Measurements from ENCODE around the gene ALAS1. TPM values are rescaled to one million over a fixed set of nuclear protein-coding genes. Genes with fewer than 3 reads are reported as not detected.

ALAS1 gene
- total RNA-seq, 2 experiments from 2014 or later, result 34.4 to 43.6 TPM

DNA sequence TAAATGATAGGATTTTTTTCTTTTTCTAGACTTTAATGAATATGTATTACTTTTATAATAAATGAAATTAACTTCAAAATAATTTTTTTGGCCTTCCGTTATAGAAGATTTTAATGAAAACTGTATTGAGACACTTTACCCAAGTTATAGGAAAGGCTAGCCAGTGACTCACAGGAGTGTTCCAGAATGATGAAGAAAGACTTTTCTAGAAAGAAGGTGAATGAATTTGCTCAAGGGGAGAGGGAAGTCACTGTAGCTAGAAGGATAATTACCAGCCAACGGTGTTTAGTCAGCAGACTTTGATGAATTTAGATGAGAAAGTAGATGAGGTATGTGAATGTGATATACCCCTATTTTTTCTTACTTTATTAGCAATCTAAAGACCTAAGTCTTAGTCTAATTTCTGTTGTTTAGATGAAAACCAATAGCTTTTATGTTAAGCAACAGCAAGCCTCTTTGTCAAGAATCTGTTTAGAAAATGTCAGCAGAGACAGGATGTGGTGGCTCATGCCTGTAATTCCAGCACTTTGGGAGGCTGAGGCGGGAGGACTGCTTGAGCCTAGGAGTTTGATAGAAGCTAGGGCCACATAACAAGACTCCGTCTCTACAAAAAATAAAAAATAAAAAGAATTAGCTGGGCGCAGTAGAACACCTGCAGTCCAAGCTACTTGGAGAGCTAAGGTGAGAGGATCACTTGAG is 3.2 kb downstream of the ALAS1 start:
- DNase-seq (ENCODE audit: low spot score), result no peak
- no TSS peak for BruUV-seq (replicated peaks)
- Histone ChIP-seq H3K79me2 (ENCODE audit: insufficient read depth, low read depth, low read length) (peaks cover 15% of the 10 kb centered on the region; the same call in 1 of the 2 replicates), H3K36me3 (ENCODE audit: insufficient read depth, low read length) (peaks cover 67% of the 10 kb centered on the region), H3K4me2 (ENCODE audit: low read length) (no peak overlapping the region), H2AFZ (ENCODE audit: low read length) (no peak overlapping the region), H3K9me2 (ENCODE audit: insufficient read depth, low read length) (no peaks in the 10 kb centered on the region), H4K20me1 (ENCODE audit: insufficient read depth, low read length) (no peaks in the 10 kb centered on the region), H3K4me1 (ENCODE audit: insufficient read depth, low read length, poor library complexity, severe bottlenecking) (peaks cover 31% of the 10 kb centered on the region), H3K27ac (ENCODE audit: low read depth, low read length, poor library complexity, severe bottlenecking) (no peak overlapping the region), H3K9me3 (ENCODE audit: low read length) (no peaks in the 10 kb centered on the region), H3K4me3 (ENCODE audit: low read depth, low read length, poor library complexity, severe bottlenecking) (no peak overlapping the region)
- CTCF ChIA-PET (ENCODE audit: unreplicated experiment), result interaction anchor here (1.0 kb wide), 1 partner anchor 13 kb away, joined by 4 read pairs; no protein-coding TSS in a partner anchor
- TF ChIP-seq CTCF (conservative IDR thresholded peaks at IDR 0.05; ENCODE audit: low read length) (no peak), EZH2phosphoT487 (IDR thresholded peaks at IDR 0.05; ENCODE audit: borderline replicate concordance, low read depth, low read length) (no peak)
- POLR2A ChIA-PET, result interaction anchor here (3.2 kb wide), 1 partner anchor 24 kb away, joined by 16 read pairs; the partner anchor contains the start of gene TLR9
- intact Hi-C loops (cut with micrococcal nuclease; ENCODE audit: unreplicated experiment), result no loop called here

- ChIA-PET CTCF (ENCODE audit: unreplicated experiment) (interaction anchor here (1.2 to 1.6 kb wide), 2 partner anchors 18 to 77 kb away, joined by 3 to 4 read pairs; no protein-coding TSS in a partner anchor), POLR2A (interaction anchor here (3.2 kb wide), 1 partner anchor 23 kb away, joined by 16 read pairs; the partner anchor contains the start of gene TLR9)
- H3K79me2 ChIP-seq (ENCODE audit: insufficient read depth, low read depth, low read length), result peaks cover 15% of the 10 kb centered on the region; the same call in 1 of the 2 replicates
- DNase-seq (ENCODE audit: low spot score), result no peak
- no peak overlapping the region for H3K27ac ChIP-seq (ENCODE audit: low read depth, low read length, poor library complexity, severe bottlenecking)
- H3K4me3 ChIP-seq (ENCODE audit: low read depth, low read length, poor library complexity, severe bottlenecking), result no peak overlapping the region
- H3K9me2 ChIP-seq (ENCODE audit: insufficient read depth, low read length), result no peaks in the 10 kb centered on the region
- no TSS peak for BruUV-seq (replicated peaks)
- H4K20me1 ChIP-seq (ENCODE audit: insufficient read depth, low read length), result no peaks in the 10 kb centered on the region
- peak overlapping the region; percentile 22; the same call in 1 of the 2 replicates for H3K4me2 ChIP-seq (ENCODE audit: low read length)
- H3K36me3 ChIP-seq (ENCODE audit: insufficient read depth, low read length), result peaks cover 79% of the 10 kb centered on the region
- no peak for TF ChIP-seq CTCF (conservative IDR thresholded peaks at IDR 0.05; ENCODE audit: low read length)
- no peak for TF ChIP-seq EZH2phosphoT487 (IDR thresholded peaks at IDR 0.05; ENCODE audit: borderline replicate concordance, low read depth, low read length)
- no peak overlapping the region for H2AFZ ChIP-seq (ENCODE audit: low read length)
- intact Hi-C loops (cut with micrococcal nuclease; ENCODE audit: unreplicated experiment), result no loop called here
- no peaks in the 10 kb centered on the region for H3K9me3 ChIP-seq (ENCODE audit: low read length)
- H3K4me1 ChIP-seq (ENCODE audit: insufficient read depth, low read length, poor library complexity, severe bottlenecking), result peaks cover 23% of the 10 kb centered on the region
These were observed 4.6 kb downstream of the ALAS1 start for GRCh38 chr3:52202384-52203077.

All from OCI-LY7 (cell line).